ENCODE measurements around the gene TMEM143. TPM values are rescaled to one million over a fixed set of nuclear protein-coding genes. Genes with fewer than 3 reads are reported as not detected.

TMEM143 gene
- total RNA-seq, 1 experiment from 2014 or later, result 6.6 TPM

- BruUV-seq (replicated peaks), result no TSS peak
- ChIA-PET CTCF (no interaction called here), POLR2A (no interaction called here)
- no peak for TF ChIP-seq POLR2AphosphoS5 (IDR thresholded peaks at IDR 0.05; ENCODE audit: low read depth, low read length)
- TF ChIP-seq SIN3A (IDR thresholded peaks at IDR 0.05; ENCODE audit: borderline replicate concordance, insufficient read depth, low read depth, low read length), result no peak
- TF ChIP-seq CTCF (IDR thresholded peaks at IDR 0.05), result no peak
- no peak for TF ChIP-seq TCF7L2 (IDR thresholded peaks at IDR 0.05; ENCODE audit: low read depth, low read length)
- no peak for TF ChIP-seq REST (IDR thresholded peaks at IDR 0.05; ENCODE audit: insufficient read depth in 1 of 2, low read depth in 2 of 2, low read length in 1 of 2)
- in situ Hi-C loops (cut with HindIII; ENCODE audit: low pct_unique_long_range_greater_than_20kb, low sequenced_read_pairs) (no loop called here), intact Hi-C loops (cut with micrococcal nuclease; ENCODE audit: unreplicated experiment) (no loop called here)
- Histone ChIP-seq H3K4me3 (ENCODE audit: low read depth in 2 of 2, low read length in 2 of 2) (no peak overlapping the region), H3K9me3 (ENCODE audit: control insufficient read depth, insufficient read depth, low read depth, low read length) (peaks cover 5% of the 10 kb centered on the region; the same call in 1 of the 2 replicates), H3K27me3 (ENCODE audit: control insufficient read depth, insufficient read depth, low read length) (no peaks in the 10 kb centered on the region), H3K27ac (ENCODE audit: low read length) (no peak overlapping the region), H3K4me1 (ENCODE audit: control insufficient read depth, insufficient read depth, low read length) (no peaks in the 10 kb centered on the region), H3K36me3 (ENCODE audit: control insufficient read depth, insufficient read depth, low read length) (no peaks in the 10 kb centered on the region)
- DNase-seq (ENCODE audit: low read depth, low spot score), result no peak
- no peak for ATAC-seq
Observed at GRCh38 chr19:48283908-48284307, 79.8 kb downstream of the TMEM143 start.

Other genes with a start within 250 kb of the TMEM143 start
- 41.3 TPM for gene LIG1, start 193.6 kb downstream of the TMEM143 start, total RNA-seq (2021; ENCODE audit: unreplicated experiment)
- 6.8 TPM for gene ZSWIM9, start 193.3 kb downstream of the TMEM143 start, total RNA-seq (2021; ENCODE audit: unreplicated experiment)
- gene CARD8, start 108.0 kb downstream of the TMEM143 start, total RNA-seq (2021; ENCODE audit: unreplicated experiment), result 19.9 TPM
- gene ZNF114, start 93.9 kb downstream of the TMEM143 start, total RNA-seq (2021; ENCODE audit: unreplicated experiment), result 2.9 TPM
- gene EMP3, start 38.4 kb downstream of the TMEM143 start, total RNA-seq (2021; ENCODE audit: unreplicated experiment), result 171 TPM
- gene SYNGR4, start 427 bp upstream of the TMEM143 start, total RNA-seq (2021; ENCODE audit: unreplicated experiment), result 0.39 TPM
- gene KDELR1, start 27.6 kb upstream of the TMEM143 start, total RNA-seq (2021; ENCODE audit: unreplicated experiment), result 111 TPM
- gene GRIN2D, start 29.7 kb upstream of the TMEM143 start, total RNA-seq (2021; ENCODE audit: unreplicated experiment), result 6.2 TPM
- 56.7 TPM for gene GRWD1, start 82.0 kb upstream of the TMEM143 start, total RNA-seq (2021; ENCODE audit: unreplicated experiment)
- gene KCNJ14, start 91.6 kb upstream of the TMEM143 start, total RNA-seq (2021; ENCODE audit: unreplicated experiment), result 2.9 TPM
- 53.4 TPM for gene CYTH2, start 105.4 kb upstream of the TMEM143 start, total RNA-seq (2021; ENCODE audit: unreplicated experiment)
- 10.6 TPM for gene LMTK3, start 147.9 kb upstream of the TMEM143 start, total RNA-seq (2021; ENCODE audit: unreplicated experiment)
- gene SULT2B1, start 188.2 kb upstream of the TMEM143 start, total RNA-seq (2021; ENCODE audit: unreplicated experiment), result 3.6 TPM
- not detected for gene SPACA4, start 242.8 kb upstream of the TMEM143 start, total RNA-seq (2021; ENCODE audit: unreplicated experiment)